Peyer's patch (tissue), 4 donors: ENCODE results near the gene TMEM222. TPM values are rescaled to one million over a fixed set of nuclear protein-coding genes. Genes with fewer than 3 reads are reported as not detected.

Experiments used
- DNase-seq, 3 donors: peaks; one replicate each; pipeline ENCODE4 v3.0.0-alpha.2; 2017 to 2019
- H3K27ac ChIP-seq, 4 donors: fragments of 200-600 bp; sonication (generic); one replicate each; pipeline ENCODE4 v1.5.1; 2016 to 2019
- H3K27me3 ChIP-seq, 2 donors: fragments of 200-600 bp; sonication (generic); one replicate each; pipeline ENCODE4 v1.5.1; 2019
- H3K36me3 ChIP-seq, 3 donors: fragments of 200-600 bp; sonication (generic); one replicate each; pipeline ENCODE4 v1.5.1; 2016 to 2019
- H3K4me1 ChIP-seq, 4 donors: fragments of 200-600 bp; sonication (generic); one replicate each; pipeline ENCODE4 v1.5.1; 2016 to 2019
- H3K4me3 ChIP-seq, 4 donors: fragments of 200-600 bp; sonication (generic); 1 replicate in 3 of 4; 2 replicates in 1 of 4; pipeline ENCODE4 v1.5.1; 2016 to 2019; ENCODE audit warnings: mild to moderate bottlenecking in 1 of 4
- H3K9me3 ChIP-seq, 4 donors: fragments of 200-600 bp; sonication (generic); one replicate each; pipeline ENCODE4 v1.5.1; 2016 to 2019; ENCODE audit warnings: mild to moderate bottlenecking in 1 of 4
- POLR2A ChIP-seq, 2 donors: fragments of 450-650 bp; IDR thresholded peaks; one replicate each; pipeline ENCODE4 v1.5.1; 2017; ENCODE audit warnings: antibody characterized with exemption in 2 of 2, mild to moderate bottlenecking in 2 of 2, moderate library complexity in 2 of 2
- total RNA-seq, 4 donors: library from RNA; depleted of rRNA; stranded (reverse); fragments of >200 nt; gene quantifications; one replicate each; pipeline ENCODE4 v1.1.0, GENCODE V29; 2016
- TF ChIP-seq, protein P1 (sequence below), 6 experiments: fragments of 450-650 bp in 4 of 6; fragments of 200-600 bp in 2 of 6; sonication (generic) in 1 of 6; IDR thresholded peaks; one replicate each; pipeline ENCODE4 v1.5.1; 2017 to 2019; ENCODE audit warnings: antibody characterized with exemption in 6 of 6, mild to moderate bottlenecking in 3 of 6, moderate library complexity in 1 of 6

The TMEM222 gene
- total RNA-seq, 4 donors from 2014 or later, result 9.9 to 30.8 (median 25.4) TPM

DNA sequence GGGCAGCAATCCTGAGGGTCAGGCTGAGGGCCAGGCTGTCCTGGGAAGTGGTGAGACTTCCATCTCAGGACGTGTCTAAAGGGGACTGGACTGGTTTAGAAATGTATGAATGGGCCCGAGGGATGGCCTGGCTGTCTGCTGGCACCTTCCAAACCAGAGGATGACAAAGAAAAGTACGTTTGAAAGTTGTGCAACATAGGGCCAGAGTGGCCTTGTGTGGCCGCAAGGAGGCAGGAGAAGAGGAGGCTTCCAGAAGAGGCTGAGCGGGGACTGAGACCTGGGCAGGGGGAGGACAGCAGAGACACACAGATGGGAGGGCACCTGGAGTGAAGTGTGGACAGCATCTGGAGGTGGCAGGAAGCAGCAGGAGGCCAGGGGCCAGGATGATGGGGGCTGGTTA is 17.2 kb downstream of the TMEM222 start:
- Histone ChIP-seq H3K36me3 (peaks cover 0 to 25% (median 0%) of the 10 kb centered on the region in 3 donors), H3K27me3 (no peaks in the 10 kb centered on the region), H3K27ac (no peak overlapping the region), H3K4me1 (peaks cover 0 to 15% (median 11%) of the 10 kb centered on the region in 4 donors), H3K9me3 (no peaks in the 10 kb centered on the region), H3K4me3 (no peak overlapping the region)
- TF ChIP-seq POLR2A (IDR thresholded peaks at IDR 0.05), result no peak
- TF ChIP-seq, protein P1, sequence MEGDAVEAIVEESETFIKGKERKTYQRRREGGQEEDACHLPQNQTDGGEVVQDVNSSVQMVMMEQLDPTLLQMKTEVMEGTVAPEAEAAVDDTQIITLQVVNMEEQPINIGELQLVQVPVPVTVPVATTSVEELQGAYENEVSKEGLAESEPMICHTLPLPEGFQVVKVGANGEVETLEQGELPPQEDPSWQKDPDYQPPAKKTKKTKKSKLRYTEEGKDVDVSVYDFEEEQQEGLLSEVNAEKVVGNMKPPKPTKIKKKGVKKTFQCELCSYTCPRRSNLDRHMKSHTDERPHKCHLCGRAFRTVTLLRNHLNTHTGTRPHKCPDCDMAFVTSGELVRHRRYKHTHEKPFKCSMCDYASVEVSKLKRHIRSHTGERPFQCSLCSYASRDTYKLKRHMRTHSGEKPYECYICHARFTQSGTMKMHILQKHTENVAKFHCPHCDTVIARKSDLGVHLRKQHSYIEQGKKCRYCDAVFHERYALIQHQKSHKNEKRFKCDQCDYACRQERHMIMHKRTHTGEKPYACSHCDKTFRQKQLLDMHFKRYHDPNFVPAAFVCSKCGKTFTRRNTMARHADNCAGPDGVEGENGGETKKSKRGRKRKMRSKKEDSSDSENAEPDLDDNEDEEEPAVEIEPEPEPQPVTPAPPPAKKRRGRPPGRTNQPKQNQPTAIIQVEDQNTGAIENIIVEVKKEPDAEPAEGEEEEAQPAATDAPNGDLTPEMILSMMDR (IDR thresholded peaks at IDR 0.05), result no peak
- no peak for DNase-seq

DNA sequence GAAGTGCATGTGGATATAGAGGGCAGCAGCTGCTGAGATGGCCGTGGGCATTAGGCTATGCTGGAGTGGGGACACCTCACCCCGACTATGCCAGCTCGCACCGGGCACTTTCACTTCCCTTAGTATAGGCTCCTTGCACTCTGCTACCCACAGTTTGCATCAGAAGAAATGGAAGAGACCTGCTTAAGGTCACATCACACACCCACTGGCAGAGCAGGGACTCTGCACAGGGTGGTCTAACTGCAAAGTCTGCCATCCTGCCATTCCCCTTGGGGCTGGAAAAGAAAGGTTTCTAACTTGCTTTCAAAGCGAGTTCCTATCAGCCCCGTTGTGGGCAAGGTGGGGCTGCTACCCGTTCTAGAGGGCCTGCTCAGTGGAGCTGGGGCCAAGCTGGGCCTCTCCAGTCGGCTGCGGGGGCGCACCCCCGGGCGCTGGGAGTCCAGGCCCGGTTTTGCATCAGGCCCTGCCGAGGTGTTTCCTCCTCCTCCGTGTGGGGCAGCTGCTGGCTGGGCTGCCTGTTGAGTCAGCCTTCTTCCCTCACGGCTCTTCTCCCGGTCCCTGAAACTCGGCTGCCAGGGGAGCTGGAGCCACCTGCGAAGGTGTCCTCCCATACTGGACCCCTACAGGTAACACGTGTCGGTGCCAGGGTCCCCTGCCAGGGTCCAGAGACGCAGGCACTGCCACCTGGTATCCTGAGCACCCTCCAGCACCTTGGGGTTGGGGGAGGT is 19.7 kb downstream of the TMEM222 start, which contains the start of gene SYTL1:
Gene SYTL1 (plus strand): TSS at position 498 of the 728 bp plus-strand sequence. CDS start 3,313 bp downstream, outside the sequence.
- H3K4me3 ChIP-seq, result peak within 1 kb of the TSS; percentile 41 to 63 (median 46)
- no peaks in the 10 kb centered on the region for H3K27me3 ChIP-seq
- TF ChIP-seq, protein P1 (IDR thresholded peaks at IDR 0.05), result no peak
- no peak for TF ChIP-seq POLR2A (IDR thresholded peaks at IDR 0.05)
- no peaks in the 10 kb centered on the region for H3K9me3 ChIP-seq
- H3K27ac ChIP-seq, result peak within 1 kb of the TSS; percentile 71 to 94 (median 80)
- H3K4me1 ChIP-seq, result peaks cover 0 to 15% (median 11%) of the 10 kb centered on the region in 4 donors
- peaks cover 0 to under 1% (median 0%) of the 10 kb centered on the region in 3 donors for H3K36me3 ChIP-seq
- DNase-seq, result peak; percentile 72 to 84 (median 78)

DNA sequence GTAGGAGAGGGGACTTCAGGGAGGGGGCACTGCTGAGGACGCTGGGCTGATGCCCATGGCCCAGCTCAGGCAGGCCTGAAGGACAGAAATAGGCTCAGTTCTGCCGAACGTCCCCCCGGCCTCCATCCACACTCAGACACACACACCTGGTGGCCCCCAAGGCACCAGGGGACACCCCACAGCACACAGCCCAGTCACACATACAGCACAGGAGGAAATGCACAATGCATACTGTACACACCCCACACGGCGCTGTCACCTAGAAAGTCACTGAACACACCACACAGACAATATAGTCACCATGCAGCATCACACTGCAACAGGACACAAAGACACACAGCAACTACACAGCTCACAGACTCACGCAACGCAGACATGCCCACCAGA is 20.4 kb downstream of the TMEM222 start:
- Histone ChIP-seq H3K27me3 (no peaks in the 10 kb centered on the region), H3K27ac (peak overlapping the region; percentile 49 to 94 (median 80)), H3K4me1 (peaks cover 0 to 15% (median 11%) of the 10 kb centered on the region in 4 donors), H3K4me3 (peak overlapping the region; percentile 41 to 63 (median 46)), H3K36me3 (no peaks in the 10 kb centered on the region), H3K9me3 (no peaks in the 10 kb centered on the region)
- peak in 2 of 3 donors; percentile 59 to 63 for DNase-seq
- TF ChIP-seq POLR2A (IDR thresholded peaks at IDR 0.05), result no peak
- TF ChIP-seq, protein P1 (IDR thresholded peaks at IDR 0.05), result no peak

DNA sequence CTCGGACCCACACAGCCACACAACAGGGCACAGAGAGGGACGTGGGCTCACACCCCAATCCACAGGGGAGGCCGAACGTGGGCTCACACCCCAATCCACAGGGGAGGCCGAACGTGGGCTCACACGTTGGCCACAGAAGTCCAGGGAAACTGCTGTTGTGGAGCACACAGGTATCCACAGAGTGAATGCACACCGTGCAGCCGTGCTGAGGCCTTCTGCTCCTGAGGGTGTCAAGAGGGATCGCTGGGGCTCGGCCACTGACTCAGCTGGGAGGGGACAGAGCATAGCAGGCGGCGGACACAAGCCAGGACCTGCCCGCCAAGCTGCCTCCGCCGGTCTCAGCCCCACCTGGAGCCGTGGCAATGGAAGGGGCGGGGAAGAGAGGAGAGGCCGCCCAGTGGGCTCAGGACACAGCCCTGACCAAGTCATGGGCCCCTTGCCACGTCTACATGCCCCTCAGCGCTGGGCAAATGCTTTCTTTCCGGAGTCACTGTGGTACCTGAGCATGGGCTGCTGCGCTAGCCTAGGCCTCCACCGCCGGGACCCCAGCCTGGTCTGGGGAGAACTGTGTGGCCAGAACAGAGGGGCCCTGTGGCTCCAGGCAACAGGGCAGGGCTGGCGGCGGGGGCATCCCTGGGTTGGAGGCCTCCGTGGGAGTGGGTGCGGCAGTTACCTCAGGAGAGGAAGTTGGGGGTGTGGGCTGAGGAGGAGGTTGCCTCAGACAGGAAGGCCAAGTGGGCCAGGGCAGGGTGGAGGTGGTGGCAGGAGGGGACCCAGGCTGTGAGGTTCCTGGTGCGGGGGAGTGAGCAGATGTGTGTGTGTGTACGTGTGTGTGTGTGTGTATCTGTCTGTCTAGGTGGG is 21.0 kb downstream of the TMEM222 start:
- Histone ChIP-seq H3K27ac (peak overlapping the region; percentile 71 to 94 (median 80)), H3K27me3 (no peaks in the 10 kb centered on the region), H3K4me1 (peaks cover 0 to 15% (median 11%) of the 10 kb centered on the region in 4 donors), H3K9me3 (no peaks in the 10 kb centered on the region), H3K36me3 (no peaks in the 10 kb centered on the region), H3K4me3 (peak overlapping the region; percentile 41 to 63 (median 46))
- TF ChIP-seq, protein P1 (IDR thresholded peaks at IDR 0.05), result no peak
- DNase-seq, result peak; percentile 53 to 90 (median 90)

DNA sequence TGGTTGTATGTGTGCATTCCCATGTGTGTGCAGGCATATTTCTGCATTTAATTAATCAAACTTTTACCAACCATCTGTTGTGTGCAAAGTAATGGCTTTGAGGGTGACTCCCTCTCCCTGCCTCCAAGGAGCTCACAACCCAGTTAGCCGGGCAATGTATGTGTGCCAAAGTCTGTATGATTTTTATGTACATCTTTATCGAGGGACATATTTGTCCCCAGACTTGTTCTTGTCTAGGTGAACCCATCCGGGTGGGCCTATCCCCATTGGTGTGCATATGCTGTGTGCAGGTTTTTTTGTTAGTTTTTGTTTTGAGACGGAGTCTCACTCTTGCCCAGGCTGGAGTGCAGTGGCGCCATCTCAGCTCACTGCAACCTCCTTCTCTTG is 21.7 kb downstream of the TMEM222 start:
- Histone ChIP-seq H3K4me3 (peak overlapping the region in 2 of 4 donors; percentile 42 to 63), H3K4me1 (peaks cover 0 to 17% (median 11%) of the 10 kb centered on the region in 4 donors), H3K27ac (peak overlapping the region in 2 of 4 donors; percentile 78 to 94), H3K27me3 (no peaks in the 10 kb centered on the region), H3K9me3 (no peaks in the 10 kb centered on the region), H3K36me3 (no peaks in the 10 kb centered on the region)
- TF ChIP-seq, protein P1 (IDR thresholded peaks at IDR 0.05), result no peak
- TF ChIP-seq POLR2A (IDR thresholded peaks at IDR 0.05), result no peak
- DNase-seq, result no peak
